Measurements from ENCODE around the gene SCUBE1. TPM values are rescaled to one million over a fixed set of nuclear protein-coding genes. Genes with fewer than 3 reads are reported as not detected.
"Not testable (repeated sequence)": the region's sequence is repeated elsewhere in the genome, so short reads cannot be mapped to it uniquely, and the experiment has no call there.

The SCUBE1 gene
- polyA plus RNA-seq, 1 donor from 2014 or later: not detected

GRCh38 chr22:43295173-43295572 is 48.0 kb downstream of the SCUBE1 start:
- Mint-ChIP-seq H3K4me3 (no peak overlapping the region), H3K27ac (no peak overlapping the region), H3K36me3 (no peaks in the 10 kb centered on the region), H3K9me3 (no peaks in the 10 kb centered on the region), H3K27me3 (peaks cover 3% of the 10 kb centered on the region), H3K4me1 (no peaks in the 10 kb centered on the region)

GRCh38 chr22:43293655-43294392 is 49.3 kb downstream of the SCUBE1 start:
- Mint-ChIP-seq H3K4me3 (no peak overlapping the region), H3K27ac (no peak overlapping the region), H3K36me3 (no peaks in the 10 kb centered on the region), H3K27me3 (peaks cover 3% of the 10 kb centered on the region), H3K4me1 (peaks cover 0 to 5% (median 2%) of the 10 kb centered on the region in 3 donors), H3K9me3 (no peaks in the 10 kb centered on the region)

- no peak overlapping the region for H3K4me3 Mint-ChIP-seq
- H3K36me3 Mint-ChIP-seq: no peaks in the 10 kb centered on the region
- H3K9me3 Mint-ChIP-seq: no peaks in the 10 kb centered on the region
- peaks cover 0 to 5% (median 2%) of the 10 kb centered on the region in 3 donors for H3K4me1 Mint-ChIP-seq
- no peak overlapping the region for H3K27ac Mint-ChIP-seq
- peaks cover 3% of the 10 kb centered on the region for H3K27me3 Mint-ChIP-seq
Measured at GRCh38 chr22:43293259-43293654, 49.9 kb downstream of the SCUBE1 start.

GRCh38 chr22:43292630-43293018 is 50.5 kb downstream of the SCUBE1 start:
- Mint-ChIP-seq H3K9me3 (no peaks in the 10 kb centered on the region), H3K4me1 (peaks cover 0 to 5% (median 2%) of the 10 kb centered on the region in 3 donors), H3K27ac (no peak overlapping the region), H3K27me3 (peaks cover 3% of the 10 kb centered on the region), H3K4me3 (no peak overlapping the region), H3K36me3 (no peaks in the 10 kb centered on the region)

GRCh38 chr22:43291381-43291780 is 51.8 kb downstream of the SCUBE1 start:
- no peak overlapping the region for H3K4me3 Mint-ChIP-seq
- H3K4me1 Mint-ChIP-seq: peaks cover 0 to 5% (median 2%) of the 10 kb centered on the region in 3 donors
- H3K27me3 Mint-ChIP-seq: peaks cover 6% of the 10 kb centered on the region
- no peaks in the 10 kb centered on the region for H3K36me3 Mint-ChIP-seq
- no peaks in the 10 kb centered on the region for H3K9me3 Mint-ChIP-seq
- H3K27ac Mint-ChIP-seq: no peak overlapping the region

GRCh38 chr22:43289976-43290721 is 53.0 kb downstream of the SCUBE1 start:
- Mint-ChIP-seq H3K36me3 (no peaks in the 10 kb centered on the region), H3K4me1 (peaks cover 0 to 5% (median 2%) of the 10 kb centered on the region in 3 donors), H3K27ac (no peak overlapping the region)

GRCh38 chr22:43289531-43289963 is 53.6 kb downstream of the SCUBE1 start:
- Mint-ChIP-seq H3K9me3 (no peaks in the 10 kb centered on the region), H3K36me3 (no peaks in the 10 kb centered on the region), H3K27me3 (peaks cover 3% of the 10 kb centered on the region), H3K27ac (no peak overlapping the region), H3K4me1 (peaks cover 0 to 5% (median 2%) of the 10 kb centered on the region in 3 donors), H3K4me3 (no peak overlapping the region)

More at GRCh38 chr22:43289976-43290721, 53.0 kb downstream of the SCUBE1 start:
- Mint-ChIP-seq H3K9me3 (no peaks in the 10 kb centered on the region), H3K4me3 (peak overlapping the region in 1 of 4 donors; percentile 60), H3K27me3 (peaks cover 5% of the 10 kb centered on the region)

GRCh38 chr22:43288807-43289420 is 54.3 kb downstream of the SCUBE1 start:
- Mint-ChIP-seq H3K36me3 (no peaks in the 10 kb centered on the region), H3K4me1 (peaks cover 0 to 5% (median 2%) of the 10 kb centered on the region in 3 donors), H3K9me3 (no peaks in the 10 kb centered on the region), H3K27me3 (peaks cover 3% of the 10 kb centered on the region), H3K27ac (no peak overlapping the region), H3K4me3 (no peak overlapping the region)

GRCh38 chr22:43288378-43288777 is 54.8 kb downstream of the SCUBE1 start:
- no peak overlapping the region for H3K4me3 Mint-ChIP-seq
- peaks cover 0 to 5% (median 2%) of the 10 kb centered on the region in 3 donors for H3K4me1 Mint-ChIP-seq
- H3K36me3 Mint-ChIP-seq: no peaks in the 10 kb centered on the region
- H3K27ac Mint-ChIP-seq: no peak overlapping the region
- H3K9me3 Mint-ChIP-seq: no peaks in the 10 kb centered on the region
- peaks cover 3% of the 10 kb centered on the region for H3K27me3 Mint-ChIP-seq

GRCh38 chr22:43287441-43287840 is 55.7 kb downstream of the SCUBE1 start:
- Mint-ChIP-seq H3K9me3 (no peaks in the 10 kb centered on the region), H3K4me1 (peaks cover 0 to 5% (median 2%) of the 10 kb centered on the region in 3 donors), H3K4me3 (no peak overlapping the region), H3K27me3 (peaks cover 3% of the 10 kb centered on the region), H3K36me3 (no peaks in the 10 kb centered on the region), H3K27ac (no peak overlapping the region)

- H3K27me3 Mint-ChIP-seq: peaks cover 8% of the 10 kb centered on the region
- no peaks in the 10 kb centered on the region for H3K36me3 Mint-ChIP-seq
- no peak overlapping the region for H3K4me3 Mint-ChIP-seq
- no peaks in the 10 kb centered on the region for H3K9me3 Mint-ChIP-seq
- no peak overlapping the region for H3K27ac Mint-ChIP-seq
- no peaks in the 10 kb centered on the region for H3K4me1 Mint-ChIP-seq
Measured at GRCh38 chr22:43281394-43281793, 61.8 kb downstream of the SCUBE1 start.

- H3K4me1 Mint-ChIP-seq, H3K27me3 Mint-ChIP-seq, H3K27ac Mint-ChIP-seq, H3K36me3 Mint-ChIP-seq, H3K4me3 Mint-ChIP-seq, H3K9me3 Mint-ChIP-seq: not testable (repeated sequence)
Measured at GRCh38 chr22:43280523-43280886, 62.7 kb downstream of the SCUBE1 start.

- Mint-ChIP-seq H3K9me3 (no peaks in the 10 kb centered on the region), H3K36me3 (no peaks in the 10 kb centered on the region), H3K4me1 (no peaks in the 10 kb centered on the region), H3K27ac (peak overlapping the region in 1 of 3 donors; percentile 19), H3K4me3 (no peak overlapping the region), H3K27me3 (peaks cover 8% of the 10 kb centered on the region)
Measured at GRCh38 chr22:43279867-43280522, 63.2 kb downstream of the SCUBE1 start.

- Mint-ChIP-seq H3K4me1 (peaks cover 0 to 5% (median 1%) of the 10 kb centered on the region in 3 donors), H3K27ac (no peak overlapping the region), H3K9me3 (no peaks in the 10 kb centered on the region), H3K27me3 (peaks cover 10% of the 10 kb centered on the region), H3K4me3 (no peak overlapping the region), H3K36me3 (no peaks in the 10 kb centered on the region)
Measured at GRCh38 chr22:43277987-43278601, 65.1 kb downstream of the SCUBE1 start.

All from IgD-negative memory B cell (primary cell).